Measurements from ENCODE around the gene ZNF311. TPM values are rescaled to one million over a fixed set of nuclear protein-coding genes. Genes with fewer than 3 reads are reported as not detected.
A peak's percentile ranks its signal among the peaks of the same experiment; 100 is the strongest.

Gene ZNF311
- polyA plus RNA-seq, 1 experiment, result 0.74 TPM

- TF ChIP-seq, protein P1, sequence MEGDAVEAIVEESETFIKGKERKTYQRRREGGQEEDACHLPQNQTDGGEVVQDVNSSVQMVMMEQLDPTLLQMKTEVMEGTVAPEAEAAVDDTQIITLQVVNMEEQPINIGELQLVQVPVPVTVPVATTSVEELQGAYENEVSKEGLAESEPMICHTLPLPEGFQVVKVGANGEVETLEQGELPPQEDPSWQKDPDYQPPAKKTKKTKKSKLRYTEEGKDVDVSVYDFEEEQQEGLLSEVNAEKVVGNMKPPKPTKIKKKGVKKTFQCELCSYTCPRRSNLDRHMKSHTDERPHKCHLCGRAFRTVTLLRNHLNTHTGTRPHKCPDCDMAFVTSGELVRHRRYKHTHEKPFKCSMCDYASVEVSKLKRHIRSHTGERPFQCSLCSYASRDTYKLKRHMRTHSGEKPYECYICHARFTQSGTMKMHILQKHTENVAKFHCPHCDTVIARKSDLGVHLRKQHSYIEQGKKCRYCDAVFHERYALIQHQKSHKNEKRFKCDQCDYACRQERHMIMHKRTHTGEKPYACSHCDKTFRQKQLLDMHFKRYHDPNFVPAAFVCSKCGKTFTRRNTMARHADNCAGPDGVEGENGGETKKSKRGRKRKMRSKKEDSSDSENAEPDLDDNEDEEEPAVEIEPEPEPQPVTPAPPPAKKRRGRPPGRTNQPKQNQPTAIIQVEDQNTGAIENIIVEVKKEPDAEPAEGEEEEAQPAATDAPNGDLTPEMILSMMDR (IDR thresholded peaks at IDR 0.05; ENCODE audit: insufficient read depth, low read depth, low read length), result no peak
- Histone ChIP-seq H3K36me3 (ENCODE audit: control insufficient read depth, insufficient read depth, low read length) (no peaks in the 10 kb centered on the region), H3K27me3 (ENCODE audit: control insufficient read depth, insufficient read depth, low read length) (no peaks in the 10 kb centered on the region), H3K4me3 (ENCODE audit: low read depth, low read length) (no peak overlapping the region)
- ChIA-PET POLR2A (no interaction called here), CTCF (interaction anchor here (1.1 kb wide), 1 partner anchor 10 kb away, joined by 3 read pairs; the partner anchor contains the start of gene ZNF311)
- DNase-seq (ENCODE audit: low read depth), result no peak
These were observed 9.9 kb downstream of the ZNF311 start for GRCh38 chr6:28995093-28995650.

GRCh38 chr6:28988536-28989311 is 16.4 kb downstream of the ZNF311 start:
- POLR2A ChIA-PET, result no interaction called here
- peak overlapping the region; percentile 33 for H3K4me3 ChIP-seq (ENCODE audit: low read depth, low read length)
- DNase-seq (ENCODE audit: low read depth), result no peak
- TF ChIP-seq, protein P1 (IDR thresholded peaks at IDR 0.05; ENCODE audit: insufficient read depth, low read depth, low read length), result peak; percentile 53
- H3K36me3 ChIP-seq (ENCODE audit: control insufficient read depth, insufficient read depth, low read length), result no peaks in the 10 kb centered on the region
- CTCF ChIA-PET, result no interaction called here
- H3K27me3 ChIP-seq (ENCODE audit: control insufficient read depth, insufficient read depth, low read length), result no peaks in the 10 kb centered on the region

DNA sequence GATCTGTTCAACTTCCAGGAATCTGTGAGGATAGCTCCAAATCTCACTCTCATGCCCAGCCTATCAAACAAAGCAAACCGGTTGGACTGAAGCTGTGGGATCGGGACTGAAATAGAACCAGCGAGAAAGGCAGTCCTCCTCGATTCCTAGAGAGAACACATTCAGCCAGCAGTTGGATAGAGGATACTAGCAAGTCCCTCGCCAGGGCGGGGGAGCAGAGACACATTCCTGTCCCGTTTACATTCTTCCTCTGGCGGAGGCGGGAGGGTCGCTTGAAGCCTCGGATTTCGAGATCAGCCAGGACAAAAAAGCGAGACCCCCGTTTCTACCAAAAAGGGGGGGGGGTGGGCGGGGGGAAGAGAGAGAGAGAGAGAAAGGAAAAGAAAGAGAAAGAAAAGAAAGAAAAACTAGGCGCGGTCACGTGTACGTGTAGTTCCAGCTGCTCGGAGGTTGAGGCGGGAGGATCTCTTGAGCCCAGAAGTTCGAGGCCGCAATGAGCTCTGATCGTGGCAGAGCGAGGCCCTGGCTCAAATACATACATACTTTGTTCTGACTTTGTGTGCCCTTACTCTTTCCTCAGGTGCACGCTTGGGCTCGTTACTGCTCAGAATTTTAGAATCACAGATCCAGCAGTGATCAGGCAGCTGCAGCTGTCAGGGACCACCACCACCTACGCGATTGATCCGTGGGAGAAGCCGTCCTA is 19.5 kb downstream of the ZNF311 start:
- TF ChIP-seq, protein P1 (IDR thresholded peaks at IDR 0.05; ENCODE audit: insufficient read depth, low read depth, low read length), result no peak
- POLR2A ChIA-PET, result interaction anchor here (0.5 to 1.0 kb wide), 3 partner anchors 20 to 1136 kb away, joined by 3 to 16 read pairs (median 3); partner anchors contain the start of genes TRIM27 and ZNF311
- H3K27me3 ChIP-seq (ENCODE audit: control insufficient read depth, insufficient read depth, low read length), result no peaks in the 10 kb centered on the region
- CTCF ChIA-PET, result interaction anchor here (0.7 to 2.7 kb wide), 4 partner anchors 8 to 30 kb away, joined by 3 to 12 read pairs (median 4); no protein-coding TSS in a partner anchor
- H3K36me3 ChIP-seq (ENCODE audit: control insufficient read depth, insufficient read depth, low read length), result no peaks in the 10 kb centered on the region
- peak overlapping the region; percentile 42 for H3K4me3 ChIP-seq (ENCODE audit: low read depth, low read length)
- DNase-seq (ENCODE audit: low read depth), result peak; percentile 96

GRCh38 chr6:28983838-28984237 is 21.3 kb downstream of the ZNF311 start:
- H3K36me3 ChIP-seq (ENCODE audit: control insufficient read depth, insufficient read depth, low read length), result no peaks in the 10 kb centered on the region
- ChIA-PET POLR2A (no interaction called here), CTCF (no interaction called here)
- no peaks in the 10 kb centered on the region for H3K27me3 ChIP-seq (ENCODE audit: control insufficient read depth, insufficient read depth, low read length)
- no peak overlapping the region for H3K4me3 ChIP-seq (ENCODE audit: low read depth, low read length)
- TF ChIP-seq, protein P1 (IDR thresholded peaks at IDR 0.05; ENCODE audit: insufficient read depth, low read depth, low read length), result no peak
- DNase-seq (ENCODE audit: low read depth), result no peak
